GM23338 (cell line): Measurements from ENCODE around the gene AFF2. TPM values are rescaled to one million over a fixed set of nuclear protein-coding genes. Genes with fewer than 3 reads are reported as not detected.

ENCODE experiments used
- ATAC-seq: fragments of 200-7000 bp; cut with Tn5 transposase; 3 replicates; pipeline ENCODE4 v1.9.1; 2020
- DNase-seq: peaks from one replicate; pipeline ENCODE4 v3.0.0-alpha.2; 2015; ENCODE audit warnings: low spot score
- H2AFZ ChIP-seq: fragments of 200-600 bp; sonication (generic); 2 replicates; pipeline ENCODE4 v1.8.0; 2016; ENCODE audit warnings: antibody characterized with exemption, mild to moderate bottlenecking, moderate library complexity
- H3F3A ChIP-seq: fragments of 200-600 bp; sonication (generic); replicated peaks from 2 replicates; pipeline ENCODE4 v1.8.0; 2017; ENCODE audit warnings: antibody characterized with exemption, mixed run types, low read depth
- H3K27ac ChIP-seq: fragments of 200-600 bp; sonication (generic); 2 replicates; pipeline ENCODE4 v1.6.1; 2016; ENCODE audit warnings: low read depth
- H3K27me3 ChIP-seq: fragments of 200-600 bp; sonication (generic); 2 replicates; pipeline ENCODE4 v1.8.0; 2016; ENCODE audit warnings: mild to moderate bottlenecking, mixed run types, moderate library complexity; ENCODE audit not compliant: insufficient read depth
- H3K36me3 ChIP-seq: fragments of 200-600 bp; sonication (generic); 2 replicates; pipeline ENCODE4 v1.8.0; 2016; ENCODE audit warnings: mild to moderate bottlenecking; ENCODE audit not compliant: insufficient read depth
- H3K4me1 ChIP-seq: fragments of 200-600 bp; sonication (generic); 2 replicates; pipeline ENCODE4 v1.8.0; 2016; ENCODE audit warnings: mild to moderate bottlenecking, moderate library complexity; ENCODE audit not compliant: insufficient read depth
- H3K4me2 ChIP-seq: fragments of 200-600 bp; sonication (generic); 2 replicates; pipeline ENCODE4 v1.7.1; 2017; ENCODE audit warnings: mixed run types
- H3K4me3 ChIP-seq: fragments of 200-600 bp; sonication (generic); 2 replicates; pipeline ENCODE4 v1.6.1; 2016; ENCODE audit warnings: mixed run types
- H3K79me2 ChIP-seq: fragments of 200-600 bp; sonication (generic); replicated peaks from 2 replicates; pipeline ENCODE4 v1.8.0; 2017; ENCODE audit warnings: mild to moderate bottlenecking; ENCODE audit not compliant: insufficient read depth
- H3K9me2 ChIP-seq: fragments of 200-600 bp; sonication (generic); 2 replicates; pipeline ENCODE4 v1.8.0; 2017; ENCODE audit not compliant: insufficient read depth
- H4K20me1 ChIP-seq: fragments of 200-600 bp; sonication (generic); replicated peaks from 2 replicates; pipeline ENCODE4 v1.8.0; 2017; ENCODE audit warnings: mild to moderate bottlenecking; ENCODE audit not compliant: insufficient read depth
- H3K27ac Mint-ChIP-seq: 2 replicates; pipeline ENCODE4 v1.8.0; 2020; ENCODE audit warnings: inconsistent platforms, mild to moderate bottlenecking, moderate library complexity, mixed read lengths
- H3K27me3 Mint-ChIP-seq: 3 replicates; pipeline ENCODE4 v1.8.0; 2022; ENCODE audit warnings: low read depth, mild to moderate bottlenecking, moderate library complexity, mixed read lengths, inconsistent platforms; ENCODE audit not compliant: insufficient read depth, poor library complexity
- H3K36me3 Mint-ChIP-seq: 3 replicates; pipeline ENCODE4 v1.8.0; 2021; ENCODE audit warnings: low read depth, mild to moderate bottlenecking, inconsistent platforms, moderate library complexity, mixed read lengths
- H3K4me1 Mint-ChIP-seq: 3 replicates; pipeline ENCODE4 v1.8.0; 2020; ENCODE audit warnings: mild to moderate bottlenecking, inconsistent platforms, mixed read lengths
- H3K4me3 Mint-ChIP-seq: 3 replicates; pipeline ENCODE4 v1.8.0; 2021; ENCODE audit warnings: moderate library complexity, mild to moderate bottlenecking, inconsistent platforms, mixed read lengths
- H3K9me3 Mint-ChIP-seq: 3 replicates; pipeline ENCODE4 v1.8.0; 2020; ENCODE audit warnings: moderate library complexity, mild to moderate bottlenecking, inconsistent platforms, mixed read lengths
- CREB1 ChIP-seq: fragments of 250-450 bp; sonication (Bioruptor Pico); IDR thresholded peaks from 2 replicates; pipeline ENCODE4 v1.5.0; 2020; ENCODE audit warnings: low read depth, mild to moderate bottlenecking, moderate library complexity
- JUNB ChIP-seq: IDR thresholded peaks from one replicate; pipeline ENCODE4 v1.6.1; 2016; ENCODE audit warnings: antibody characterized with exemption; ENCODE audit not compliant: unreplicated experiment
- ZNF114 ChIP-seq: fragments of 250-450 bp; sonication (Bioruptor Pico); IDR thresholded peaks from 2 replicates; pipeline ENCODE4 v1.5.0; 2020; ENCODE audit warnings: mild to moderate bottlenecking, moderate library complexity
- ZNF331 ChIP-seq: fragments of 250-450 bp; sonication (Bioruptor Pico); IDR thresholded peaks from 2 replicates; pipeline ENCODE4 v1.5.0; 2020; ENCODE audit warnings: low read depth, mild to moderate bottlenecking, moderate library complexity
- polyA plus RNA-seq: library from polyadenylated mRNA; unstranded; fragments of >200 nt; fragmentation: Nextera tagmentation; extraction: Ambion mirVana; gene quantifications from 2 replicates; pipeline ENCODE4 v1.2.1, GENCODE V29; 2016
- total RNA-seq: library from RNA; depleted of rRNA; stranded (reverse); fragments of >200 nt; shearing (Covaris generic); gene quantifications from 2 replicates; pipeline ENCODE4 v1.2.3, GENCODE V29; 2014
- TF ChIP-seq, protein P1 (sequence below): fragments of 250-450 bp; sonication (Bioruptor Pico); IDR thresholded peaks from 2 replicates; pipeline ENCODE4 v1.5.0; 2020; ENCODE audit warnings: mild to moderate bottlenecking, moderate library complexity

AFF2 gene
- total and polyA plus RNA-seq, 2 experiments from 2014 or later, result 1.6 to 5.8 TPM

GRCh38 chrX:148865277-148866210 is 365.1 kb downstream of the AFF2 start (continued):
- TF ChIP-seq CREB1 (CRISPR knock-in tag), result no peak
- TF ChIP-seq JUNB, result no peak
- TF ChIP-seq ZNF331 (CRISPR knock-in tag), result no peak

DNA sequence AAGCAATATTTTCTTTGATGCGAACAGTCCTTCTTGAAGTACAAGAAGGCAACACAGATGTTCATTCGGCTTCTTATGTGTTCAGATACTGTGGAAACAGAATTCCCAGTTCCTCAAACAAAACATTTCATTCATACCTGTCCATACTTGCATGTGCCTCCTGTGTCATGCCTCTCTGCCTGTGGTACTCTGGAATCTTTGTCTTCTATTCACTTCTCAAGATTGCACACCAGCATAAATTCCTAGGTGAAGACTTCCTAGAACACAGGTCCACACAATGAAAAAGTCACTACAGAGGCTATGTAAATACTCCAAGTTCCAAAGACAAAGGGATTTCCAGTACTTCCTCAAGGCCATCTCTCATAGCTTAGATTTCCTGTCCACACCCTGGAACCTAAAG is 367.2 kb downstream of the AFF2 start:
- no peak for ATAC-seq
- H3K27me3 Mint-ChIP-seq, result peaks cover 2% of the 10 kb centered on the region
- no peaks in the 10 kb centered on the region for H3F3A ChIP-seq
- H2AFZ ChIP-seq, result no peak overlapping the region
- no peak overlapping the region for H3K4me3 ChIP-seq
- no peaks in the 10 kb centered on the region for H4K20me1 ChIP-seq
- DNase-seq, result no peak
- TF ChIP-seq, protein P1, sequence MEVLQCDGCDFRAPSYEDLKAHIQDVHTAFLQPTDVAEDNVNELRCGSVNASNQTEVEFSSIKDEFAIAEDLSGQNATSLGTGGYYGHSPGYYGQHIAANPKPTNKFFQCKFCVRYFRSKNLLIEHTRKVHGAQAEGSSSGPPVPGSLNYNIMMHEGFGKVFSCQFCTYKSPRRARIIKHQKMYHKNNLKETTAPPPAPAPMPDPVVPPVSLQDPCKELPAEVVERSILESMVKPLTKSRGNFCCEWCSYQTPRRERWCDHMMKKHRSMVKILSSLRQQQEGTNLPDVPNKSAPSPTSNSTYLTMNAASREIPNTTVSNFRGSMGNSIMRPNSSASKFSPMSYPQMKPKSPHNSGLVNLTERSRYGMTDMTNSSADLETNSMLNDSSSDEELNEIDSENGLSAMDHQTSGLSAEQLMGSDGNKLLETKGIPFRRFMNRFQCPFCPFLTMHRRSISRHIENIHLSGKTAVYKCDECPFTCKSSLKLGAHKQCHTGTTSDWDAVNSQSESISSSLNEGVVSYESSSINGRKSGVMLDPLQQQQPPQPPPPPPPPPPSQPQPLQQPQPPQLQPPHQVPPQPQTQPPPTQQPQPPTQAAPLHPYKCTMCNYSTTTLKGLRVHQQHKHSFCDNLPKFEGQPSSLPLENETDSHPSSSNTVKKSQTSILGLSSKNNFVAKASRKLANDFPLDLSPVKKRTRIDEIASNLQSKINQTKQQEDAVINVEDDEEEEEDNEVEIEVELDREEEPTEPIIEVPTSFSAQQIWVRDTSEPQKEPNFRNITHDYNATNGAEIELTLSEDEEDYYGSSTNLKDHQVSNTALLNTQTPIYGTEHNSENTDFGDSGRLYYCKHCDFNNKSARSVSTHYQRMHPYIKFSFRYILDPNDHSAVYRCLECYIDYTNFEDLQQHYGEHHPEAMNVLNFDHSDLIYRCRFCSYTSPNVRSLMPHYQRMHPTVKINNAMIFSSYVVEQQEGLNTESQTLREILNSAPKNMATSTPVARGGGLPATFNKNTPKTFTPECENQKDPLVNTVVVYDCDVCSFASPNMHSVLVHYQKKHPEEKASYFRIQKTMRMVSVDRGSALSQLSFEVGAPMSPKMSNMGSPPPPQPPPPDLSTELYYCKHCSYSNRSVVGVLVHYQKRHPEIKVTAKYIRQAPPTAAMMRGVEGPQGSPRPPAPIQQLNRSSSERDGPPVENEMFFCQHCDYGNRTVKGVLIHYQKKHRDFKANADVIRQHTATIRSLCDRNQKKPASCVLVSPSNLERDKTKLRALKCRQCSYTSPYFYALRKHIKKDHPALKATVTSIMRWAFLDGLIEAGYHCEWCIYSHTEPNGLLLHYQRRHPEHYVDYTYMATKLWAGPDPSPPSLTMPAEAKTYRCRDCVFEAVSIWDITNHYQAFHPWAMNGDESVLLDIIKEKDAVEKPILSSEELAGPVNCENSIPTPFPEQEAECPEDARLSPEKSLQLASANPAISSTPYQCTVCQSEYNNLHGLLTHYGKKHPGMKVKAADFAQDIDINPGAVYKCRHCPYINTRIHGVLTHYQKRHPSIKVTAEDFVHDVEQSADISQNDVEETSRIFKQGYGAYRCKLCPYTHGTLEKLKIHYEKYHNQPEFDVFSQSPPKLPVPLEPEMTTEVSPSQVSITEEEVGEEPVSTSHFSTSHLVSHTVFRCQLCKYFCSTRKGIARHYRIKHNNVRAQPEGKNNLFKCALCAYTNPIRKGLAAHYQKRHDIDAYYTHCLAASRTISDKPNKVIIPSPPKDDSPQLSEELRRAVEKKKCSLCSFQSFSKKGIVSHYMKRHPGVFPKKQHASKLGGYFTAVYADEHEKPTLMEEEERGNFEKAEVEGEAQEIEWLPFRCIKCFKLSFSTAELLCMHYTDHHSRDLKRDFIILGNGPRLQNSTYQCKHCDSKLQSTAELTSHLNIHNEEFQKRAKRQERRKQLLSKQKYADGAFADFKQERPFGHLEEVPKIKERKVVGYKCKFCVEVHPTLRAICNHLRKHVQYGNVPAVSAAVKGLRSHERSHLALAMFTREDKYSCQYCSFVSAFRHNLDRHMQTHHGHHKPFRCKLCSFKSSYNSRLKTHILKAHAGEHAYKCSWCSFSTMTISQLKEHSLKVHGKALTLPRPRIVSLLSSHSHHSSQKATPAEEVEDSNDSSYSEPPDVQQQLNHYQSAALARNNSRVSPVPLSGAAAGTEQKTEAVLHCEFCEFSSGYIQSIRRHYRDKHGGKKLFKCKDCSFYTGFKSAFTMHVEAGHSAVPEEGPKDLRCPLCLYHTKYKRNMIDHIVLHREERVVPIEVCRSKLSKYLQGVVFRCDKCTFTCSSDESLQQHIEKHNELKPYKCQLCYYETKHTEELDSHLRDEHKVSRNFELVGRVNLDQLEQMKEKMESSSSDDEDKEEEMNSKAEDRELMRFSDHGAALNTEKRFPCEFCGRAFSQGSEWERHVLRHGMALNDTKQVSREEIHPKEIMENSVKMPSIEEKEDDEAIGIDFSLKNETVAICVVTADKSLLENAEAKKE (CRISPR knock-in tag), result no peak
- TF ChIP-seq ZNF114 (CRISPR knock-in tag), result no peak
- H3K4me1 ChIP-seq, result no peaks in the 10 kb centered on the region
- no peaks in the 10 kb centered on the region for H3K36me3 ChIP-seq
- H3K36me3 Mint-ChIP-seq, result no peaks in the 10 kb centered on the region
- no peak overlapping the region for H3K27ac ChIP-seq
- no peaks in the 10 kb centered on the region for H3K27me3 ChIP-seq
- no peaks in the 10 kb centered on the region for H3K9me3 Mint-ChIP-seq
- peaks cover 16% of the 10 kb centered on the region; the same call in 2 of the 3 replicates for H3K4me1 Mint-ChIP-seq
- H3K4me2 ChIP-seq, result no peak overlapping the region
- no peaks in the 10 kb centered on the region for H3K9me2 ChIP-seq
- H3K79me2 ChIP-seq, result no peaks in the 10 kb centered on the region
- H3K27ac Mint-ChIP-seq, result no peak overlapping the region
- H3K4me3 Mint-ChIP-seq, result no peak overlapping the region
